Lower lobe of right lung (tissue), 2 donors: ENCODE results near the gene GGA2. TPM values are rescaled to one million over a fixed set of nuclear protein-coding genes. Genes with fewer than 3 reads are reported as not detected.

ENCODE experiments used
- ATAC-seq, 2 donors: fragments of 200-7000 bp; cut with Tn5 transposase; one replicate each; pipeline ENCODE4 v1.9.1; 2020 to 2022; ENCODE audit warnings: mild to moderate bottlenecking in 2 of 2, moderate library complexity in 2 of 2
- DNase-seq: peaks from one replicate; pipeline ENCODE4 v3.0.0-alpha.2; 2020
- H3K27ac ChIP-seq: fragments of 200-600 bp; one replicate; pipeline ENCODE4 v1.8.0; 2022
- H3K27me3 ChIP-seq: fragments of 200-600 bp; one replicate; pipeline ENCODE4 v1.8.0; 2022; ENCODE audit warnings: low read depth
- H3K36me3 ChIP-seq: fragments of 200-600 bp; one replicate; pipeline ENCODE4 v1.8.0; 2022; ENCODE audit warnings: mild to moderate bottlenecking
- H3K4me1 ChIP-seq: fragments of 200-600 bp; one replicate; pipeline ENCODE4 v1.8.0; 2022
- H3K4me3 ChIP-seq: fragments of 200-600 bp; one replicate; pipeline ENCODE4 v1.8.0; 2022; ENCODE audit warnings: mild to moderate bottlenecking
- H3K9me3 ChIP-seq: fragments of 200-600 bp; one replicate; pipeline ENCODE4 v1.8.0; 2022
- CTCF ChIP-seq: fragments of 200-600 bp; IDR thresholded peaks from one replicate; pipeline ENCODE4 v1.8.0; 2022; ENCODE audit warnings: antibody characterized with exemption, mild to moderate bottlenecking
- intact Hi-C: fragments of 100-400 bp; cut with DNase I; formaldehyde crosslinking; loops from one replicate; pipeline ENCODE4 v1.11.0; 2022
- total RNA-seq: library from RNA; stranded (reverse); fragmentation: NEBNext Ultra II Directional; extraction: Animal tissue kit (Norgen Biotek cat#: 25700); gene quantifications from one replicate; pipeline ENCODE4 v1.2.1, GENCODE V29; 2021
- donor health status: DM: no; HTN: yes; CAD: no; lungs with severe emphysema.

The GGA2 gene
- total RNA-seq, 1 donor from 2014 or later, result 204 TPM

GRCh38 chr16:23509782-23510163, 521 bp downstream of the GGA2 start:
- DNase-seq, result no peak
- peak; percentile 38 to 59 for ATAC-seq

GRCh38 chr16:23509441-23509754, 896 bp downstream of the GGA2 start:
- DNase-seq (no peak), ATAC-seq (no peak)
- Histone ChIP-seq H3K4me1 (peaks cover 45% of the 10 kb centered on the region), H3K9me3 (no peaks in the 10 kb centered on the region), H3K36me3 (peaks cover under 1% of the 10 kb centered on the region), H3K4me3 (peak overlapping the region; percentile 80), H3K27me3 (no peaks in the 10 kb centered on the region), H3K27ac (peak overlapping the region; percentile 89)
- TF ChIP-seq CTCF, result no peak
- intact Hi-C loops, result no loop called here

More at GRCh38 chr16:23509782-23510163, 521 bp downstream of the GGA2 start:
- Histone ChIP-seq H3K36me3 (peaks cover 4% of the 10 kb centered on the region), H3K4me3 (peak overlapping the region; percentile 80), H3K9me3 (no peaks in the 10 kb centered on the region), H3K27me3 (no peaks in the 10 kb centered on the region), H3K4me1 (peaks cover 42% of the 10 kb centered on the region), H3K27ac (peak overlapping the region; percentile 89)
- TF ChIP-seq CTCF, result no peak
- intact Hi-C loops, result no loop called here

GRCh38 chr16:23508589-23509440, 1.5 kb downstream of the GGA2 start:
- intact Hi-C loops, result no loop called here
- ATAC-seq, result no peak
- TF ChIP-seq CTCF, result no peak
- Histone ChIP-seq H3K4me1 (peaks cover 51% of the 10 kb centered on the region), H3K27ac (peak overlapping the region; percentile 19), H3K36me3 (no peaks in the 10 kb centered on the region), H3K9me3 (no peaks in the 10 kb centered on the region), H3K4me3 (peak overlapping the region; percentile 80), H3K27me3 (no peaks in the 10 kb centered on the region)
- DNase-seq, result no peak

- Histone ChIP-seq H3K36me3 (no peaks in the 10 kb centered on the region), H3K27ac (no peak overlapping the region), H3K9me3 (no peaks in the 10 kb centered on the region), H3K27me3 (no peaks in the 10 kb centered on the region), H3K4me3 (no peak overlapping the region), H3K4me1 (peaks cover 70% of the 10 kb centered on the region)
- no peak for TF ChIP-seq CTCF
- ATAC-seq (no peak), DNase-seq (no peak)
- intact Hi-C loops, result no loop called here
Observed at GRCh38 chr16:23506606-23506994, 3.7 kb downstream of the GGA2 start.

- Histone ChIP-seq H3K27ac (no peak overlapping the region), H3K27me3 (no peaks in the 10 kb centered on the region), H3K4me3 (no peak overlapping the region), H3K36me3 (no peaks in the 10 kb centered on the region), H3K9me3 (no peaks in the 10 kb centered on the region), H3K4me1 (peaks cover 77% of the 10 kb centered on the region)
- TF ChIP-seq CTCF, result no peak
- ATAC-seq (no peak), DNase-seq (no peak)
- intact Hi-C loops, result no loop called here
Observed at GRCh38 chr16:23505671-23506605, 4.4 kb downstream of the GGA2 start.
